Esophagus squamous epithelium (tissue), 4 donors: ENCODE data around the gene GRIK3.

Experiments used
- POLR2A ChIP-seq, 4 donors: fragments of 450-650 bp; IDR thresholded peaks; one replicate each; pipeline ENCODE4 v1.6.1; 2017; ENCODE audit warnings: antibody characterized with exemption in 4 of 4, mild to moderate bottlenecking in 4 of 4, moderate library complexity in 3 of 4
- TF ChIP-seq, protein P1 (sequence below), 6 experiments: fragments of 450-650 bp in 4 of 6; fragments of 200-600 bp in 2 of 6; sonication (generic) in 2 of 6; IDR thresholded peaks; one replicate each; pipeline ENCODE4 v1.5.1; 2016 to 2019; ENCODE audit warnings: antibody characterized with exemption in 6 of 6, mild to moderate bottlenecking in 4 of 6, moderate library complexity in 4 of 6

DNA sequence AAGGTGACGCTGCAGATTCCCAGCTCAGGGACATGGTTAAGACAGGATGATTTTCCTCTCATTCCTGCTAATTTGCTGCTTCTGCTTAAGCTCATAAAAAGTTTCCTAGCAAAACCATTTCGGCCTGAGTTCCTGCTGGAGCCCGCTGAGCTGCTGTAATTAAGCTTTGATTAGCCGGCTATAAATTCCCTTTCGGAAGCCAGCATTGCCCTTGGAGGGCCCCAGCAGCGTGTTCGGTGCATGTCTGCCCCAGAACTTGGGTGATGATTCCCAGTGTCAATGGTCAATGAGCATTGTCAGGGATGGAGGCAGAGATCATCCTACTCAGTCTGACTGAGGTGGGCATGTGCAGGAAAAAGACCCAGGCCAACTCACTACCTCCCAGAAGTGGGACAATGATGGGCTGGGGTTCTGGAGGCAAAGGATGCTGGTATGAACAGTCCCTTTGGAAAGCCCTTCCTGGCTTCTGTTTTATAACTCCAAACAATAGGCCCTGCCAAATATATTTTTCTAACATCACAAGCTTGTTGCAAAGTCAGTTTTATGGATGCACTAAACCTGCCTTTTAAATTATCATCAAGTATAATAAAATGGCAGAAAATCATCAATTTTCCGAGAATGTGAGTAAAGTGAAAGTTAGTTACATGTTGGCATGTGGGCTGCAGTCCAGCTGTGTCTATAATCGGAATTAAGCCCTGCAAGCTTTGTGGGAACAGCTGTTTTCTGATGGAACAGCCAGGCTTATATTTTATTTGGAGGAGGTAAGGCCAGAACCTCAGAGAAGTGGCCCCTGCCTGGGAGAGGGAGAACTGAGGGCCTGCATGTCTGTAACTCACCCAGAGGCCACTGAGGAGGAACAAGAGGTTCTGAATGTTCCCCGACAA, 257.1 kb downstream of the GRIK3 start:
- TF ChIP-seq, protein P1, sequence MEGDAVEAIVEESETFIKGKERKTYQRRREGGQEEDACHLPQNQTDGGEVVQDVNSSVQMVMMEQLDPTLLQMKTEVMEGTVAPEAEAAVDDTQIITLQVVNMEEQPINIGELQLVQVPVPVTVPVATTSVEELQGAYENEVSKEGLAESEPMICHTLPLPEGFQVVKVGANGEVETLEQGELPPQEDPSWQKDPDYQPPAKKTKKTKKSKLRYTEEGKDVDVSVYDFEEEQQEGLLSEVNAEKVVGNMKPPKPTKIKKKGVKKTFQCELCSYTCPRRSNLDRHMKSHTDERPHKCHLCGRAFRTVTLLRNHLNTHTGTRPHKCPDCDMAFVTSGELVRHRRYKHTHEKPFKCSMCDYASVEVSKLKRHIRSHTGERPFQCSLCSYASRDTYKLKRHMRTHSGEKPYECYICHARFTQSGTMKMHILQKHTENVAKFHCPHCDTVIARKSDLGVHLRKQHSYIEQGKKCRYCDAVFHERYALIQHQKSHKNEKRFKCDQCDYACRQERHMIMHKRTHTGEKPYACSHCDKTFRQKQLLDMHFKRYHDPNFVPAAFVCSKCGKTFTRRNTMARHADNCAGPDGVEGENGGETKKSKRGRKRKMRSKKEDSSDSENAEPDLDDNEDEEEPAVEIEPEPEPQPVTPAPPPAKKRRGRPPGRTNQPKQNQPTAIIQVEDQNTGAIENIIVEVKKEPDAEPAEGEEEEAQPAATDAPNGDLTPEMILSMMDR (IDR thresholded peaks at IDR 0.05): no peak
- no peak for TF ChIP-seq POLR2A (IDR thresholded peaks at IDR 0.05)
